K562 treated with DMSO at 1 percent for 24 hours (cell line): ENCODE measurements around the gene POU2F2. TPM values are rescaled to one million over a fixed set of nuclear protein-coding genes. Genes with fewer than 3 reads are reported as not detected.

Experiments used
- total RNA-seq: library from RNA; unstranded; fragments of 300-600 nt; gene quantifications from 2 replicates; pipeline ENCODE4 v1.2.3, GENCODE V29; 2022; ENCODE audit warnings: low read depth; ENCODE audit not compliant: insufficient read depth

The POU2F2 gene
- total RNA-seq, result 0.97 and 1.0 TPM in 2 replicates

DNA sequence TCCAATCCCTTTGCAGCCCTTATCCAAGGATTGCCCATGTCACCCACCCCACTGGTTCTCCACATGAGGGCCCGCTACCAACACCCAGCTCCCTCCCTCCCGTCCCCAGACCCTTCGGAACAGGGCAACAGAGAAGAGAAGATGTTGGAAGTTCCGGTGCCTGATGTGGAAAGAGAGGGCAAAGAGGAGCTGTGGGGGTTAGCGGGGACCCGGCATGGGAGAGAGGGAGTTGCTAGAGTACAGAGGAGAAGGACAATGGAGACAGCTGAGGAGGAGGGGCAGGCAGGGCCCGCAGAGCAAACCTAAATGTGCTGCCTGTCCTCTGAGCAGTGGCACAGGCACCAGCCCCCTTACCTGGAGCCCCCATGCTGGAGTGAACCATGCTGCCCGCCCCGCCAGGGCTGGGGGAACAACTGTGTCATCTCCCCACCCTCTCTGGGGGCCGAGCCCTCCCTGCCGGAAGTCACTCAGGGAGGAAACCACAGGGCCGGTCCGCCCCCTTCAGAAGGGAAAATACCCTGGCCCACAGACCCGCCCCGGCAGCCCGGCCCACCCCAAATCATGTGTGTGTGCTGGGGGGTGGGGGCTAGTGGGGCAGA lies at the start of gene POU2F2:
Gene POU2F2, minus strand, starts transcription at position 417 of the 599 bp plus-strand sequence. Its CDS starts 35 bp downstream, at position 382.

GRCh38 chr19:42075616-42076379 lies 56.4 kb downstream of the POU2F2 start, which contains the start of gene ZNF574:
Gene ZNF574, plus strand, starts transcription at chr19:42076166. Its CDS starts 2,441 bp downstream, at chr19:42078607.

DNA sequence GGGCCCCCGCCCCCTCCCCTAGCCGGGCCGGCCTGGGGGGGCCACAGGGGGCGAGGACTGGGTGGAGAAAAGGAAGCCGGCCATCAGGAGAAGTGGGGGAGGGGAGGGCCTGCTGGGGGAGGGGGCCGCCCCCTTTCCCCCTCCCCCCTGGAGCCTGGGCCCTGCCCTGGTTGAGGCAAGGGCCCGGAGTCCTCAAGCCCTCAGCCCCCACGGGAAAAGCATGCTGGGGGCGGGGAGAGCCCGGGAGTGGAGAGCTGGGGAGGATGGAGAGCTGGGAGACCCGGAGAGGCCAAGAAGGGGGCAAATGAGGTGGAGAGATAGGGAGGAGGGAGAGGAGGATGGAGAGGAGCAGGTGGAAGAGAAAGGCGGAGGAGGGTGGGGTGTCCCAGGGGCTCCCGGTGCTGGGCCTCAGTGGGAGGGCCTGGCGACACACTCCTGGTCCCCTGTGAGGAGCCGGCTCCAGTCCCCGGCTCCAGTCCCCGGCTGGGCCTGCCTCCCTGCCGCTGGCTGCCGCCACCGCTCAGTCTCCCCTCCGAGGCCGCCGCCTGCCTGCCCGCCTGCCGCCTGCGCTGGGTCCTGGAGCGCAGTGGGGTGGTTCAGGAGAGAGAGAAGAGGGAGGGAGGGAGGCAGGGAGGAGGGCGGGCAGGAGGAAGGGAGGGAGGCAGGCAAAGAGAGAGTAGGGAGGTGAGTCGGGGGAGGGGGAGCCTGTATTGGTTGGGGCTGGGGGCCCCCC lies 62.5 kb downstream of the POU2F2 start, which contains the start of gene GRIK5:
Gene GRIK5, minus strand, starts transcription at position 588 of the 733 bp plus-strand sequence. CDS start 4,436 bp downstream, outside the sequence.

Other genes starting within 250 kb of the POU2F2 start
- 131 and 143 TPM in 2 replicates for gene ARHGEF1, start 249.3 kb downstream of the POU2F2 start, total RNA-seq
- gene ERFL, start 204.0 kb downstream of the POU2F2 start, total RNA-seq, result 0.82 and 1.1 TPM in 2 replicates
- gene RABAC1, start 173.1 kb downstream of the POU2F2 start, total RNA-seq, result 194 and 196 TPM in 2 replicates
- 0.96 and 1.1 TPM in 2 replicates for gene ATP1A3, start 138.2 kb downstream of the POU2F2 start, total RNA-seq
- gene GRIK5, start 62.2 kb downstream of the POU2F2 start, total RNA-seq, result 3.0 and 3.6 TPM in 2 replicates
- gene ZNF574, start 56.3 kb downstream of the POU2F2 start, total RNA-seq, result 31.0 and 34.9 TPM in 2 replicates
- 65.1 and 72.9 TPM in 2 replicates for gene DEDD2, start 85.2 kb upstream of the POU2F2 start, total RNA-seq
- 12.7 and 13.4 TPM in 2 replicates for gene ZNF526, start 87.9 kb upstream of the POU2F2 start, total RNA-seq
- 87.2 and 94.2 TPM in 2 replicates for gene GSK3A, start 110.2 kb upstream of the POU2F2 start, total RNA-seq
- gene ERF, start 122.7 kb upstream of the POU2F2 start, total RNA-seq, result 61.5 and 62.7 TPM in 2 replicates
- gene CIC, start 136.8 kb upstream of the POU2F2 start, total RNA-seq, result 51.8 and 58.5 TPM in 2 replicates
- 0.42 and 0.78 TPM in 2 replicates for gene PRR19, start 169.7 kb upstream of the POU2F2 start, total RNA-seq
- gene PAFAH1B3, start 170.2 kb upstream of the POU2F2 start, total RNA-seq, result 126 and 144 TPM in 2 replicates
- gene TMEM145, start 180.9 kb upstream of the POU2F2 start, total RNA-seq, result 0.80 TPM in 1 of 2 replicates, not detected in the other
- gene MEGF8, start 193.2 kb upstream of the POU2F2 start, total RNA-seq, result 23.2 and 23.4 TPM in 2 replicates